SK-N-SH (cell line): Measurements from ENCODE around the gene TTC5.

Experiments
- CTCF ChIP-seq: fragments of 200-600 bp; sonication (generic); IDR thresholded peaks from 2 replicates; pipeline ENCODE4 v1.6.1; 2017; ENCODE audit warnings: antibody characterized with exemption, mild to moderate bottlenecking, moderate library complexity
- EP300 ChIP-seq, 2 experiments: IDR thresholded peaks; 2 replicates each; pipeline versions ENCODE4 v1.4.0 to v1.6.1; 2012; ENCODE audit warnings: borderline replicate concordance in 1 of 2, low read depth in 1 of 2, low read length in 1 of 2

GRCh38 chr14:20350860-20351259, 45.1 kb upstream of the TTC5 start:
- TF ChIP-seq CTCF (peak; percentile 40), EP300 (IDR thresholded peaks at IDR 0.05; ENCODE audit: borderline replicate concordance in 1 of 2, low read depth in 1 of 2, low read length in 1 of 2) (no peak)
